HepG2 (cell line): ENCODE results near the gene TAS1R3. TPM values are rescaled to one million over a fixed set of nuclear protein-coding genes. Genes with fewer than 3 reads are reported as not detected.

Source experiments
- ATAC-seq: fragments of 200-7000 bp; cut with Tn5 transposase; 3 replicates; pipeline ENCODE4 v1.9.1; 2020; ENCODE audit warnings: mild to moderate bottlenecking, moderate library complexity
- BruUV-seq: library from RNA; stranded (reverse); fragments of 400-500 nt; replicated peaks from 2 replicates; lab custom pipeline; 2021; lab: Mats Ljungman, UMichigan
- CTCF ChIA-PET: fragments of 300-600 bp; formaldehyde crosslinking; extraction: SDS; loops from one replicate; lab custom pipeline; 2021; ENCODE audit warnings: low total read pairs, inconsistent platforms, low intra/inter-chr PET ratio; lab: Yijun Ruan, JAX
- POLR2A ChIA-PET: fragments of 350-600 bp; sonication (Branson Sonifier 250); formaldehyde crosslinking; loops from one replicate; lab custom pipeline; 2020; ENCODE audit warnings: antibody characterized with exemption, inconsistent platforms; lab: Yijun Ruan, JAX
- DNase-seq: peaks from one replicate; pipeline ENCODE4 v3.0.0-alpha.2; 2015; ENCODE audit warnings: low spot score
- FAIRE-seq: peaks from 3 replicates; lab custom pipeline; 2011; peaks lifted over from hg19 to GRCh38; lab: Jason Lieb, UNC
- H2AFZ ChIP-seq: one replicate; pipeline ENCODE4 v1.6.1; 2011; ENCODE audit warnings: low read length, inconsistent platforms
- H3K27ac ChIP-seq: fragments of 300-600 bp; 3 replicates; pipeline ENCODE4 v1.8.0; 2011; ENCODE audit warnings: mixed run types, mild to moderate bottlenecking, mixed read lengths, low read length, inconsistent platforms; ENCODE audit not compliant: insufficient read depth; ENCODE audit errors: extremely low read length
- H3K27me3 ChIP-seq, 2 experiments: fragments of 200-600 bp in 1 of 2; 2 replicates in 1 of 2; 3 replicates in 1 of 2; pipeline versions ENCODE4 v1.6.0 to v1.8.0; 2011; ENCODE audit warnings: low read length in 2 of 2, mild to moderate bottlenecking in 2 of 2, moderate library complexity in 2 of 2, inconsistent platforms in 1 of 2; ENCODE audit not compliant: insufficient read depth in 2 of 2, control insufficient read depth in 1 of 2
- H3K36me3 ChIP-seq, 2 experiments: fragments of 200-600 bp in 1 of 2; replicated peaks in 1 of 2; 2 replicates in 1 of 2; 3 replicates in 1 of 2; pipeline versions ENCODE4 v1.5.1 to v1.8.0; 2011; ENCODE audit warnings: low read length in 2 of 2, inconsistent platforms in 1 of 2; ENCODE audit not compliant: insufficient read depth in 2 of 2, control insufficient read depth in 1 of 2
- H3K4me1 ChIP-seq: 2 replicates; pipeline ENCODE4 v1.5.1; 2012; ENCODE audit warnings: low read length, inconsistent platforms; ENCODE audit not compliant: insufficient read depth
- H3K4me2 ChIP-seq: 2 replicates; pipeline ENCODE4 v1.6.0; 2011; ENCODE audit warnings: low read depth, low read length, inconsistent platforms
- H3K4me3 ChIP-seq, 3 experiments: fragments of 200-600 bp in 1 of 3; sonication (generic), shearing (Covaris generic) in 1 of 3; replicated peaks in 1 of 3; 2 replicates each; pipeline ENCODE4 v1.5.1; 2011 to 2016; ENCODE audit warnings: low read length in 3 of 3, inconsistent platforms in 2 of 3, low read depth in 2 of 3, mild to moderate bottlenecking in 2 of 3, control low read depth in 1 of 3, mixed read lengths in 1 of 3; ENCODE audit not compliant: insufficient read depth in 1 of 3
- H3K79me2 ChIP-seq: one replicate; pipeline ENCODE4 v1.6.1; 2011; ENCODE audit warnings: low read length, inconsistent platforms; ENCODE audit not compliant: insufficient read depth
- H3K9ac ChIP-seq: 2 replicates; pipeline ENCODE4 v1.6.0; 2011; ENCODE audit warnings: mild to moderate bottlenecking, low read depth, low read length, inconsistent platforms; ENCODE audit not compliant: insufficient read depth
- H3K9me3 ChIP-seq: 2 replicates; pipeline ENCODE4 v1.5.1; 2012; ENCODE audit warnings: mild to moderate bottlenecking, low read length
- H4K20me1 ChIP-seq: 2 replicates; pipeline ENCODE4 v1.6.0; 2011; ENCODE audit warnings: inconsistent platforms, mild to moderate bottlenecking, low read length, moderate library complexity; ENCODE audit not compliant: insufficient read depth
- AHR ChIP-seq: IDR thresholded peaks from 2 replicates; pipeline ENCODE4 v1.6.1; 2018; ENCODE audit warnings: missing genetic modification reagents, missing compliant biosample characterization
- ATF7 ChIP-seq, 2 experiments: fragments of 450-650 bp in 1 of 2; sonication (generic) in 1 of 2; formaldehyde crosslinking in 1 of 2; IDR thresholded peaks; 2 replicates each; pipeline versions ENCODE4 v1.4.0 to v1.6.1; 2016 to 2020; ENCODE audit warnings: antibody characterized with exemption in 1 of 2, mild to moderate bottlenecking in 1 of 2, missing genetic modification reagents in 1 of 2
- CEBPG ChIP-seq: IDR thresholded peaks from 2 replicates; pipeline ENCODE4 v1.6.1; 2016
- HOXD1 ChIP-seq: sonication (generic); formaldehyde crosslinking; IDR thresholded peaks from 2 replicates; pipeline ENCODE4 v1.5.0; 2020; ENCODE audit warnings: missing genetic modification reagents
- LRRFIP1 ChIP-seq: sonication (generic); formaldehyde crosslinking; conservative IDR thresholded peaks from 2 replicates; pipeline ENCODE4 v1.4.0; 2020; ENCODE audit warnings: missing genetic modification reagents
- MAFF ChIP-seq: IDR thresholded peaks from 2 replicates; pipeline ENCODE4 v1.6.1; 2011; ENCODE audit warnings: low read depth, low read length, improper control_type of control experiment
- SAFB2 ChIP-seq: sonication (generic); formaldehyde crosslinking; IDR thresholded peaks from 2 replicates; pipeline ENCODE4 v1.5.1; 2020; ENCODE audit warnings: missing genetic modification reagents, low read depth, mild to moderate bottlenecking, borderline replicate concordance
- SOX13 ChIP-seq, 3 experiments: fragments of 450-650 bp in 1 of 3; sonication (generic) in 1 of 3; formaldehyde crosslinking in 1 of 3; IDR thresholded peaks in 2 of 3; conservative IDR thresholded peaks in 1 of 3; 2 replicates each; pipeline versions ENCODE4 v1.5.0 to v1.6.1; 2016 to 2020; ENCODE audit warnings: antibody characterized with exemption in 1 of 3, mild to moderate bottlenecking in 1 of 3, missing compliant biosample characterization in 1 of 3, missing genetic modification reagents in 1 of 3, moderate library complexity in 1 of 3
- SPEN ChIP-seq: sonication (generic); formaldehyde crosslinking; IDR thresholded peaks from 2 replicates; pipeline ENCODE4 v1.5.1; 2020; ENCODE audit warnings: low read depth, mild to moderate bottlenecking, missing genetic modification reagents
- TCF7L2 ChIP-seq: IDR thresholded peaks from 2 replicates; pipeline ENCODE4 v1.6.1; 2011; ENCODE audit warnings: mild to moderate bottlenecking, low read depth, low read length, moderate library complexity
- ZHX1 ChIP-seq: sonication (generic); formaldehyde crosslinking; IDR thresholded peaks from 2 replicates; pipeline ENCODE4 v1.8.1; 2022; ENCODE audit warnings: low read depth, mild to moderate bottlenecking, missing genetic modification reagents
- ZNF10 ChIP-seq: sonication (generic); formaldehyde crosslinking; IDR thresholded peaks from 2 replicates; pipeline ENCODE4 v1.4.0; 2020; ENCODE audit warnings: mild to moderate bottlenecking, low read depth, missing genetic modification reagents, borderline replicate concordance
- ZNF274 ChIP-seq: sonication (generic); formaldehyde crosslinking; IDR thresholded peaks from 2 replicates; pipeline ENCODE4 v1.5.1; 2020; ENCODE audit warnings: mild to moderate bottlenecking, missing genetic modification reagents
- ZNF597 ChIP-seq: sonication (generic); formaldehyde crosslinking; IDR thresholded peaks from 2 replicates; pipeline ENCODE4 v1.5.0; 2020; ENCODE audit warnings: missing genetic modification reagents
- ZNF772 ChIP-seq: sonication (generic); formaldehyde crosslinking; IDR thresholded peaks from 2 replicates; pipeline ENCODE4 v1.5.0; 2020; ENCODE audit warnings: mild to moderate bottlenecking, missing genetic modification reagents
- ZSCAN22 ChIP-seq: sonication (generic); formaldehyde crosslinking; IDR thresholded peaks from 2 replicates; pipeline ENCODE4 v1.4.0; 2020; ENCODE audit warnings: mild to moderate bottlenecking, missing genetic modification reagents
- WGBS: methylation state at CpG from one replicate; pipeline ENCODE4 v1.1.6; 2017; ENCODE audit warnings: low lambda C conversion rate; 5-methylcytosine and 5-hydroxymethylcytosine counted together
- in situ Hi-C: cut with HindIII; loops from 2 replicates; pipeline ENCODE4 v1.10.0; 2017; ENCODE audit warnings: low pct_unique_long_range_greater_than_20kb; ENCODE audit not compliant: extremely low pct_ligation_motif_present
- intact Hi-C: fragments of 100-400 bp; cut with micrococcal nuclease; formaldehyde crosslinking; loops from one replicate; pipeline ENCODE4 v1.10.0; 2022; ENCODE audit not compliant: unreplicated experiment
- polyA plus RNA-seq, 8 experiments: library from polyadenylated mRNA; depleted of rRNA in 3 of 8; stranded (reverse) in 7 of 8; unstranded in 1 of 8; fragments of >200 nt; fragmentation: Illumina TruSeq in 4 of 8; extraction: Trizol in 4 of 8; gene quantifications; 2 replicates each; pipeline versions ENCODE4 v1.2.1 to v1.2.3, GENCODE V29; 2011 to 2016; ENCODE audit warnings: low read depth in 4 of 8, missing spikeins in 1 of 8, mixed read lengths in 1 of 8; ENCODE audit not compliant: insufficient read depth in 1 of 8
- total RNA-seq, 5 experiments: library from RNA; depleted of rRNA; stranded (reverse); fragments of >200 nt; fragmentation: Illumina TruSeq; extraction: Trizol; gene quantifications; 2 replicates each; pipeline ENCODE4 v1.2.3, GENCODE V29; 2016; ENCODE audit warnings: low read depth in 1 of 5

The TAS1R3 gene
- total and polyA plus RNA-seq, 2 of the 13 experiments (the other 11 are each of a cell fraction or from before 2014, with no cell fraction given) = 0.13 to 0.15 TPM

GRCh38 chr1:1347663-1348419 is 16.8 kb downstream of the TAS1R3 start:
- DNase-seq (peak; percentile 72), FAIRE-seq (peak; percentile 46), ATAC-seq (peak; percentile 74)
- H3K4me1 ChIP-seq = peaks cover 58% of the 10 kb centered on the region
- peaks cover 29% of the 10 kb centered on the region; the same call in 1 of the 2 replicates for H4K20me1 ChIP-seq
- no peak overlapping the region for H2AFZ ChIP-seq
- H3K36me3 ChIP-seq = no peaks in the 10 kb centered on the region
- 0% methylated on average over 9 of the region's 26 CpGs for WGBS
- ChIA-PET CTCF (no interaction called here), POLR2A (interaction anchor here (0.8 to 2.7 kb wide), 17 partner anchors 10 to 157 kb away, joined by 3 to 38 read pairs (median 6); partner anchors contain the start of genes AURKAIP1, CCNL2, MXRA8 and TAS1R3)
- H3K9ac ChIP-seq = peak overlapping the region; percentile 91
- H3K4me3 ChIP-seq = peak overlapping the region; percentile 79 to 89 (median 85)
- intact Hi-C loops = loop anchor here (1.0 kb wide), 1 partner anchor 24 kb away; no protein-coding TSS in a partner anchor
- peak overlapping the region; percentile 82 for H3K27ac ChIP-seq
- H3K4me2 ChIP-seq = peak overlapping the region; percentile 91
- no peaks in the 10 kb centered on the region for H3K9me3 ChIP-seq
- in situ Hi-C loops = no loop called here
- H3K79me2 ChIP-seq = peaks cover 48% of the 10 kb centered on the region
- H3K27me3 ChIP-seq = no peaks in the 10 kb centered on the region
- TSS peak; percentile 68 for BruUV-seq
- no peak for TF ChIP-seq HOXD1 (CRISPR knock-in tag)
- no peak for TF ChIP-seq CEBPG (CRISPR knock-in tag)
- TF ChIP-seq LRRFIP1 (CRISPR knock-in tag) = 0 out of 2 replicates have a peak, but pooled peaks have one; percentile 33
- no peak for TF ChIP-seq ATF7 (IDR thresholded peaks at IDR 0.05)
- TF ChIP-seq ATF7 (CRISPR knock-in tag; IDR thresholded peaks at IDR 0.05) = peak; percentile 44; the same call in 1 of the 2 replicates
- no peak for TF ChIP-seq ZSCAN22 (CRISPR knock-in tag)
- no peak for TF ChIP-seq AHR (CRISPR knock-in tag)
- no peak for TF ChIP-seq SAFB2 (CRISPR knock-in tag)
- no peak for TF ChIP-seq ZNF772
- peak; percentile 17; the same call in 1 of the 2 replicates for TF ChIP-seq SPEN
- no peak for TF ChIP-seq MAFF
- no peak for TF ChIP-seq ZNF597
- TF ChIP-seq ZNF274 (CRISPR knock-in tag) = no peak
- TF ChIP-seq ZHX1 (CRISPR knock-in tag) = no peak
- TF ChIP-seq ZNF10 (CRISPR knock-in tag) = no peak
- no peak for TF ChIP-seq TCF7L2
- no peak for TF ChIP-seq SOX13 (IDR thresholded peaks at IDR 0.05)
- peak in 1 of 2 experiments; percentile 38; a peak in 1 of 4 replicates for TF ChIP-seq SOX13 (CRISPR knock-in tag; conservative IDR thresholded peaks at IDR 0.05 in 1 of 2, IDR thresholded peaks at IDR 0.05 in 1 of 2)
